ENCODE measurements around the gene NBEA. TPM values are rescaled to one million over a fixed set of nuclear protein-coding genes. Genes with fewer than 3 reads are reported as not detected.

NBEA gene
- total RNA-seq, 1 experiment from 2014 or later, result 3.3 TPM

DNA sequence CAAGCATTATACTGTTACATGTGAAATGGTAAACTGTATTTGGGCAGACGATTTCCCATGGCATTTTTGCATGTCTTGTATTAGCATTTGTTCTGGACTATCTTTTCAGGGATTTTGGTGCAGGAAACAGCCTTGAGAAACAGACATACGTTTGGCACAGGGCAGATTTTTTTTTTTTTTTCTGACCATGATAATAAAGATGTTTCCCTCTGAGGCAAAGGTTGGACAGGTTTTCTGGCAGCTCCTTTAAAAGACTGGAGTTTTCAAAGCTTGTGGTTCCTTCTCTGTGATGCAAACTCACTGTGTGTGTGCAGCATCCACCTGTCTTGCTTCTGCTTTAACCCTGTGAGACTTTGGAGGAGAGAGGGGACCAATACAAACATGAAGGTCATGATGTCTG, 63.0 kb downstream of the NBEA start:
- no peak overlapping the region for H3K27ac Mint-ChIP-seq (ENCODE audit: low read depth, unreplicated experiment)
- H3K27me3 Mint-ChIP-seq (ENCODE audit: insufficient read depth, unreplicated experiment), result no peaks in the 10 kb centered on the region
- intact Hi-C loops (cut with micrococcal nuclease), result no loop called here
- TF ChIP-seq, protein P1, sequence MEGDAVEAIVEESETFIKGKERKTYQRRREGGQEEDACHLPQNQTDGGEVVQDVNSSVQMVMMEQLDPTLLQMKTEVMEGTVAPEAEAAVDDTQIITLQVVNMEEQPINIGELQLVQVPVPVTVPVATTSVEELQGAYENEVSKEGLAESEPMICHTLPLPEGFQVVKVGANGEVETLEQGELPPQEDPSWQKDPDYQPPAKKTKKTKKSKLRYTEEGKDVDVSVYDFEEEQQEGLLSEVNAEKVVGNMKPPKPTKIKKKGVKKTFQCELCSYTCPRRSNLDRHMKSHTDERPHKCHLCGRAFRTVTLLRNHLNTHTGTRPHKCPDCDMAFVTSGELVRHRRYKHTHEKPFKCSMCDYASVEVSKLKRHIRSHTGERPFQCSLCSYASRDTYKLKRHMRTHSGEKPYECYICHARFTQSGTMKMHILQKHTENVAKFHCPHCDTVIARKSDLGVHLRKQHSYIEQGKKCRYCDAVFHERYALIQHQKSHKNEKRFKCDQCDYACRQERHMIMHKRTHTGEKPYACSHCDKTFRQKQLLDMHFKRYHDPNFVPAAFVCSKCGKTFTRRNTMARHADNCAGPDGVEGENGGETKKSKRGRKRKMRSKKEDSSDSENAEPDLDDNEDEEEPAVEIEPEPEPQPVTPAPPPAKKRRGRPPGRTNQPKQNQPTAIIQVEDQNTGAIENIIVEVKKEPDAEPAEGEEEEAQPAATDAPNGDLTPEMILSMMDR (IDR thresholded peaks at IDR 0.05; ENCODE audit: unreplicated experiment), result no peak
- peaks cover 5% of the 10 kb centered on the region for H3K4me1 Mint-ChIP-seq (ENCODE audit: insufficient read depth, unreplicated experiment)
- ChIA-PET POLR2A (no interaction called here), CTCF (interaction anchor here (0.6 kb wide), 1 partner anchor 745 kb away, joined by 3 read pairs; no protein-coding TSS in a partner anchor)
- no peak overlapping the region for H3K4me3 Mint-ChIP-seq (ENCODE audit: unreplicated experiment)
- H3K36me3 Mint-ChIP-seq (ENCODE audit: insufficient read depth, unreplicated experiment), result no peaks in the 10 kb centered on the region
- DNase-seq (ENCODE audit: unreplicated experiment), result no peak
- BruUV-seq (replicated peaks), result no TSS peak
- H3K9me3 Mint-ChIP-seq (ENCODE audit: unreplicated experiment), result peaks cover 8% of the 10 kb centered on the region

DNA sequence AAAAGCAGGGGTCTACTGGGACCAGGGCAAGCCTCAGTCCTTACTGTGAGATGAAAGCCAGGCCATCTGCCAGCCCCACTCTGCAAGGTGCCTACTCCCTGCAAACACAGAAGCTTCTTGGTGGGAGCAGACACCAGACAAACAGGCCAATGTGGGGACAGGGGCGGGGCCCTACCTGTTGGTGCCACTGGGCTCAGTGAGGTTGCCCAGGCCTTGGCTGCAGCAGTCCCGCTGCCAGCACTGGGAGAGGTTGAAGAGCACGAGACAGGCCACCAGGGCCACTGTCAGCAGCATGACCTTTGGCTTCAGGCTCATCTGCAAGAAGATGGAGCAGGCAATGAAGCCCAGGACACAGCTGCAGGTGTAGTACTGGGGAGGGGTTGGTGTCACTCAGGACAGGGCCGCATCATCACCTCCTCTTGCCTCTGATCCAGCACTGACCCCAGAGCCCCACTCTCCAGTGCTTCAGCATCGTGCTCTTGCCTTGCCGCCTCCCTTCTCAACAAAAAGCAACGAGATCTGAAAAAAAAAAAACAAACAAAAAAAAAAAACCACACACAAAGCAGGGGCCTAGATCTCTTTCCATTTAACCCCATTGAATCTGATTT, 72.6 kb downstream of the NBEA start:
- BruUV-seq (replicated peaks), result no TSS peak
- Mint-ChIP-seq H3K27me3 (ENCODE audit: insufficient read depth, unreplicated experiment) (no peaks in the 10 kb centered on the region), H3K36me3 (ENCODE audit: insufficient read depth, unreplicated experiment) (no peaks in the 10 kb centered on the region), H3K4me3 (ENCODE audit: unreplicated experiment) (no peak overlapping the region), H3K9me3 (ENCODE audit: unreplicated experiment) (no peaks in the 10 kb centered on the region), H3K4me1 (ENCODE audit: insufficient read depth, unreplicated experiment) (peaks cover 7% of the 10 kb centered on the region), H3K27ac (ENCODE audit: low read depth, unreplicated experiment) (no peak overlapping the region)
- TF ChIP-seq, protein P1 (IDR thresholded peaks at IDR 0.05; ENCODE audit: unreplicated experiment), result no peak
- intact Hi-C loops (cut with micrococcal nuclease), result no loop called here
- POLR2A ChIA-PET, result no interaction called here
- CTCF ChIA-PET, result no interaction called here
- no peak for DNase-seq (ENCODE audit: unreplicated experiment)

DNA sequence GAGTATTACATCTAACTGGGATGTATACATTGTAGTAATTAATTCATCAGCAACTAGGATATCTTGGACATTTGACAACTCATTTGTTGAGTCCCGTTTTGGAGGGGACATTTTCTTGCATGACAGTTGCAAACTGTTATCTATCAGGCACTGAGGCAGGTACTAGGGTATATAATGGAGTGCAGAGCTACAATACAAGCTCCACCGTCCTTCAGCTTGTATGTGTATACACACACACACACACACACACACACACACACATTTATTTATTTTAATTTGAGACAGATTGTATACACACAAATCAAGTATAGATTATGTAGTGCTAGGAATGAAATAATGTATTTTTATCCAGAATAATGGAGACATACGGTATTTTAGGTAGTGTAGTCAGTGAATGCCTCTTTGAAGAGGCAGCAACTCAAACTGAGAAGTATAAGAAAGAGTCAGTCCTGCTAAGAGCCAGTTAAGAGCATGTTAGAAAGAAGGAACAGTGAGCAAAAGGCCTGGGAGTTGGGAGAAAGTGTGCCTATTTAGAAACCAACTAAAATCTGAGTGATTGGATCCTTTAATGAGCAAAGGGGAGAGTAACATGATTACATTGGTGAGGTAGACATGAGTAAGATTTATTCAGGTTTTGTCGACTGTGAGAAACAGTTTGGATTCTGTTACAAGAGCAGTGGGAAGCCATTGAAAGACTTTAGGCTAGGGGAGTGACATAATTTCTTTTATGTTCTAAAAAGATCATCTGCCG, 74.5 kb downstream of the NBEA start:
- no TSS peak for BruUV-seq (replicated peaks)

DNA sequence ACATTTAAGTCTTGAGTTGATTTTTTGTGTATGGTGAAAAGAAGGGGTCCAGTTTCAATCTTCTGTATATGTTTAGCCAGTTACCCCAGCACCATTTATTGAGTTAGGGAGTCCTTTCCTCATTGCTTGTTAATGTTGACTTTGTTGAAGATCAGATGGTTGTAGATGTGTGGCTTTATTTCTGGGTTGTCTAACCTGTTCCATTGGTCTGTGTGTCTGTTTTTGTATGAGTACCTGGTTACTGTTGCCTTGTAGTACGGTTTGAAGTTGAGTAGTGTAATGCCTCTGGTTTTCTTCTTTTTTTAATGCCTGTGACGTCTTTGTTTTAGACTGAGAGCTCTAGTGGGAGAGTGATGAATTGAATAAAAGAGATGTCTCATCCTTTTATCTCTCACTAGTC, 83.2 kb downstream of the NBEA start:
- no peaks in the 10 kb centered on the region for H3K27me3 Mint-ChIP-seq (ENCODE audit: insufficient read depth, unreplicated experiment)
- DNase-seq (ENCODE audit: unreplicated experiment), result no peak
- ChIA-PET CTCF (no interaction called here), POLR2A (interaction anchor here (0.8 kb wide), 1 partner anchor 62 kb away, joined by 4 read pairs; no protein-coding TSS in a partner anchor)
- no peak overlapping the region for H3K27ac Mint-ChIP-seq (ENCODE audit: low read depth, unreplicated experiment)
- H3K36me3 Mint-ChIP-seq (ENCODE audit: insufficient read depth, unreplicated experiment), result peaks cover 5% of the 10 kb centered on the region
- TF ChIP-seq, protein P1 (IDR thresholded peaks at IDR 0.05; ENCODE audit: unreplicated experiment), result no peak
- H3K4me1 Mint-ChIP-seq (ENCODE audit: insufficient read depth, unreplicated experiment), result no peaks in the 10 kb centered on the region
- H3K9me3 Mint-ChIP-seq (ENCODE audit: unreplicated experiment), result peaks cover 29% of the 10 kb centered on the region
- no peak overlapping the region for H3K4me3 Mint-ChIP-seq (ENCODE audit: unreplicated experiment)
- intact Hi-C loops (cut with micrococcal nuclease), result no loop called here
- no TSS peak for BruUV-seq (replicated peaks)

More for the DNA sequence above, 74.5 kb downstream of the NBEA start:
- H3K27me3 Mint-ChIP-seq (ENCODE audit: insufficient read depth, unreplicated experiment), result no peaks in the 10 kb centered on the region
- DNase-seq (ENCODE audit: unreplicated experiment), result no peak
- intact Hi-C loops (cut with micrococcal nuclease), result no loop called here
- H3K4me1 Mint-ChIP-seq (ENCODE audit: insufficient read depth, unreplicated experiment), result peaks cover 7% of the 10 kb centered on the region
- TF ChIP-seq, protein P1 (IDR thresholded peaks at IDR 0.05; ENCODE audit: unreplicated experiment), result no peak
- CTCF ChIA-PET, result no interaction called here
- peaks cover 5% of the 10 kb centered on the region for H3K36me3 Mint-ChIP-seq (ENCODE audit: insufficient read depth, unreplicated experiment)
- POLR2A ChIA-PET, result no interaction called here
- no peak overlapping the region for H3K4me3 Mint-ChIP-seq (ENCODE audit: unreplicated experiment)
- H3K9me3 Mint-ChIP-seq (ENCODE audit: unreplicated experiment), result peaks cover 9% of the 10 kb centered on the region
- no peak overlapping the region for H3K27ac Mint-ChIP-seq (ENCODE audit: low read depth, unreplicated experiment)

Measured in MCF 10A (cell line).